ENCODE results near the gene OSBPL7. TPM values are rescaled to one million over a fixed set of nuclear protein-coding genes. Genes with fewer than 3 reads are reported as not detected.

Gene OSBPL7
- total and polyA plus RNA-seq, 2 donors (not counting 3 experiments of a cell fraction or from before 2014, with no cell fraction given), result 16.2 to 29.1 TPM

GRCh38 chr17:47852113-47852949 is 30.7 kb upstream of the OSBPL7 start:
- dilution Hi-C loops (cut with MboI; ENCODE audit: extremely low pct_ligation_motif_present, low sequenced_read_pairs) (no loop called here), intact Hi-C loops (cut with micrococcal nuclease) (no loop called here)
- no peak overlapping the region for H3K4me2 ChIP-seq (ENCODE audit: insufficient read depth, low read length)
- H3K4me3 ChIP-seq (replicated peaks in 1 of 3; ENCODE audit: insufficient read depth in 1 of 3, low read depth in 1 of 3, low read length in 3 of 3), result no peak overlapping the region
- ChIA-PET CTCF (interaction anchor here (7.2 to 10.2 kb wide), 2 partner anchors 7 to 36 kb away, joined by 48 to 367 read pairs; no protein-coding TSS in a partner anchor), POLR2A (no interaction called here)
- TF ChIP-seq POLR2A (IDR thresholded peaks at IDR 0.05; ENCODE audit: low read depth, low read length), result no peak
- TF ChIP-seq, protein P1, sequence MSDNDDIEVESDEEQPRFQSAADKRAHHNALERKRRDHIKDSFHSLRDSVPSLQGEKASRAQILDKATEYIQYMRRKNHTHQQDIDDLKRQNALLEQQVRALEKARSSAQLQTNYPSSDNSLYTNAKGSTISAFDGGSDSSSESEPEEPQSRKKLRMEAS (IDR thresholded peaks at IDR 0.05; ENCODE audit: insufficient read depth, insufficient read length), result no peak
- TF ChIP-seq POLR2AphosphoS5 (IDR thresholded peaks at IDR 0.05; ENCODE audit: insufficient read depth, low read depth, low read length), result no peak
- no peak for TF ChIP-seq GATA2 (IDR thresholded peaks at IDR 0.05; ENCODE audit: insufficient read depth, insufficient read length, low read depth, low read length)
- TF ChIP-seq EZH2 (IDR thresholded peaks at IDR 0.05; ENCODE audit: borderline replicate concordance, low read depth, low read length, severe bottlenecking), result no peak
- TF ChIP-seq, protein P2, sequence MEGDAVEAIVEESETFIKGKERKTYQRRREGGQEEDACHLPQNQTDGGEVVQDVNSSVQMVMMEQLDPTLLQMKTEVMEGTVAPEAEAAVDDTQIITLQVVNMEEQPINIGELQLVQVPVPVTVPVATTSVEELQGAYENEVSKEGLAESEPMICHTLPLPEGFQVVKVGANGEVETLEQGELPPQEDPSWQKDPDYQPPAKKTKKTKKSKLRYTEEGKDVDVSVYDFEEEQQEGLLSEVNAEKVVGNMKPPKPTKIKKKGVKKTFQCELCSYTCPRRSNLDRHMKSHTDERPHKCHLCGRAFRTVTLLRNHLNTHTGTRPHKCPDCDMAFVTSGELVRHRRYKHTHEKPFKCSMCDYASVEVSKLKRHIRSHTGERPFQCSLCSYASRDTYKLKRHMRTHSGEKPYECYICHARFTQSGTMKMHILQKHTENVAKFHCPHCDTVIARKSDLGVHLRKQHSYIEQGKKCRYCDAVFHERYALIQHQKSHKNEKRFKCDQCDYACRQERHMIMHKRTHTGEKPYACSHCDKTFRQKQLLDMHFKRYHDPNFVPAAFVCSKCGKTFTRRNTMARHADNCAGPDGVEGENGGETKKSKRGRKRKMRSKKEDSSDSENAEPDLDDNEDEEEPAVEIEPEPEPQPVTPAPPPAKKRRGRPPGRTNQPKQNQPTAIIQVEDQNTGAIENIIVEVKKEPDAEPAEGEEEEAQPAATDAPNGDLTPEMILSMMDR (IDR thresholded peaks at IDR 0.05; ENCODE audit: extremely low read depth in 1 of 2, insufficient read depth in 1 of 2, low read depth in 1 of 2, low read length in 2 of 2), result no peak
- no peak for TF ChIP-seq JUN (IDR thresholded peaks at IDR 0.05; ENCODE audit: borderline replicate concordance, insufficient read depth, insufficient read length, low read depth)
- no peak for TF ChIP-seq MYC (IDR thresholded peaks at IDR 0.05; ENCODE audit: low read depth, low read length)
- TF ChIP-seq FOS (IDR thresholded peaks at IDR 0.05; ENCODE audit: borderline replicate concordance, insufficient read depth, low read length), result no peak
- H4K20me1 ChIP-seq (replicated peaks; ENCODE audit: control insufficient read depth, extremely low read depth, insufficient read depth, low read length), result no peaks in the 10 kb centered on the region
- FAIRE-seq (no peak), DNase-seq (ENCODE audit: low read depth, low spot score) (no peak)
- no peak overlapping the region for H2AFZ ChIP-seq (ENCODE audit: low read depth, low read length)
- H3K9me3 ChIP-seq (replicated peaks; ENCODE audit: control insufficient read depth, insufficient read depth, low read length), result no peaks in the 10 kb centered on the region
- peaks cover 22% of the 10 kb centered on the region for H3K4me1 ChIP-seq (ENCODE audit: control insufficient read depth, extremely low read depth, insufficient read depth, low read length)
- no peak overlapping the region for H3K27ac ChIP-seq (ENCODE audit: insufficient read depth, low read depth, low read length)
- no TSS peak for BruUV-seq (replicated peaks)
- H3K9me1 ChIP-seq (replicated peaks; ENCODE audit: control insufficient read depth, extremely low read depth, insufficient read depth, low read length), result no peaks in the 10 kb centered on the region
- H3K79me2 ChIP-seq (ENCODE audit: control insufficient read depth, insufficient read depth, low read length), result no peaks in the 10 kb centered on the region
- no peaks in the 10 kb centered on the region for H3K36me3 ChIP-seq (ENCODE audit: control insufficient read depth in 2 of 2, extremely low read depth in 1 of 2, insufficient read depth in 2 of 2, low read length in 2 of 2)
- H3K27me3 ChIP-seq (ENCODE audit: control insufficient read depth in 2 of 2, insufficient read depth in 2 of 2, low read length in 2 of 2), result peaks cover 3 to 11% of the 10 kb centered on the region in 2 experiments
- no peak overlapping the region for H3K9ac ChIP-seq (replicated peaks; ENCODE audit: extremely low read depth, insufficient read depth, low read length)
